Keratinocyte (primary cell): ENCODE measurements around the gene PRR11. TPM values are rescaled to one million over a fixed set of nuclear protein-coding genes. Genes with fewer than 3 reads are reported as not detected.

Experiments used
- DNase-seq: peaks from one replicate; pipeline ENCODE4 v3.0.0-alpha.2; 2011; ENCODE audit warnings: low read depth, missing footprints, low spot score
- FAIRE-seq: peaks from 2 replicates; lab custom pipeline; 2011; peaks lifted over from hg19 to GRCh38; lab: Jason Lieb, UNC
- H2AFZ ChIP-seq: 2 replicates; pipeline ENCODE4 v1.6.0; 2012; ENCODE audit warnings: low read length, control low read depth, inconsistent platforms; ENCODE audit not compliant: control insufficient read depth
- H3K27ac ChIP-seq: 2 replicates; pipeline ENCODE4 v1.5.1; 2011; ENCODE audit warnings: low read length; ENCODE audit not compliant: control insufficient read depth, insufficient read depth
- H3K27me3 ChIP-seq: 3 replicates; pipeline ENCODE4 v1.6.0; 2011; ENCODE audit warnings: low read length; ENCODE audit not compliant: control insufficient read depth, insufficient read depth; ENCODE audit errors: extremely low read depth
- H3K36me3 ChIP-seq, 2 experiments: 2 replicates in 1 of 2; 3 replicates in 1 of 2; pipeline ENCODE4 v1.5.1; 2011; ENCODE audit warnings: low read length in 2 of 2, mild to moderate bottlenecking in 1 of 2; ENCODE audit not compliant: control insufficient read depth in 2 of 2, insufficient read depth in 2 of 2; ENCODE audit errors: extremely low read depth in 1 of 2
- H3K4me1 ChIP-seq: 3 replicates; pipeline ENCODE4 v1.5.1; 2011; ENCODE audit warnings: low read length; ENCODE audit not compliant: control insufficient read depth, insufficient read depth; ENCODE audit errors: extremely low read depth
- H3K4me2 ChIP-seq: 3 replicates; pipeline ENCODE4 v1.6.0; 2011; ENCODE audit warnings: low read depth, low read length; ENCODE audit not compliant: control insufficient read depth, insufficient read depth; ENCODE audit errors: extremely low read depth
- H3K4me3 ChIP-seq, 3 experiments: fragments of 200-600 bp in 1 of 3; sonication (generic) in 1 of 3; 2 replicates in 2 of 3; 3 replicates in 1 of 3; pipeline ENCODE4 v1.5.1; 2011 to 2016; ENCODE audit warnings: low read length in 3 of 3, mild to moderate bottlenecking in 3 of 3, control low read depth in 2 of 3, inconsistent platforms in 1 of 3, low read depth in 1 of 3, mixed read lengths in 1 of 3, mixed run types in 1 of 3, moderate library complexity in 1 of 3; ENCODE audit not compliant: control insufficient read depth in 2 of 3, insufficient read depth in 2 of 3; ENCODE audit errors: extremely low read depth in 1 of 3
- H3K79me2 ChIP-seq: 2 replicates; pipeline ENCODE4 v1.6.0; 2012; ENCODE audit warnings: low read length; ENCODE audit not compliant: control insufficient read depth, insufficient read depth
- H3K9ac ChIP-seq: 3 replicates; pipeline ENCODE4 v1.6.0; 2011; ENCODE audit warnings: low read length; ENCODE audit not compliant: control insufficient read depth, insufficient read depth; ENCODE audit errors: extremely low read depth
- H3K9me1 ChIP-seq: 3 replicates; pipeline ENCODE4 v1.6.0; 2011; ENCODE audit warnings: low read length; ENCODE audit not compliant: control insufficient read depth, insufficient read depth; ENCODE audit errors: extremely low read depth
- H3K9me3 ChIP-seq: 2 replicates; pipeline ENCODE4 v1.5.1; 2012; ENCODE audit warnings: low read depth, low read length; ENCODE audit not compliant: control insufficient read depth
- H4K20me1 ChIP-seq: 3 replicates; pipeline ENCODE4 v1.6.0; 2011; ENCODE audit warnings: low read length; ENCODE audit not compliant: control insufficient read depth, insufficient read depth; ENCODE audit errors: extremely low read depth
- EZH2 ChIP-seq: IDR thresholded peaks from one replicate; pipeline ENCODE4 v1.6.1; 2012; ENCODE audit warnings: inconsistent platforms, mild to moderate bottlenecking, low read length, moderate library complexity
- dilution Hi-C: fragments of 300-500 bp; cut with MboI; formaldehyde crosslinking; loops from one replicate; pipeline ENCODE4 v1.7.0; 2020; ENCODE audit warnings: low sequenced_read_pairs; ENCODE audit not compliant: extremely low pct_ligation_motif_present
- polyA plus RNA-seq, 5 experiments: library from polyadenylated mRNA; depleted of rRNA in 3 of 5; stranded (reverse) in 3 of 5; stranded (forward) in 1 of 5; unstranded in 1 of 5; fragments of >200 nt; gene quantifications; 1 replicate in 1 of 5; 2 replicates in 3 of 5; 3 replicates in 1 of 5; pipeline versions ENCODE4 v1.2.1 to v1.2.3, GENCODE V29; 2011 to 2012; ENCODE audit warnings: missing spikeins in 2 of 5, low read depth in 1 of 5, low replicate concordance in 1 of 5
- TF ChIP-seq, protein P1 (sequence below), 3 experiments: IDR thresholded peaks in 1 of 3; conservative IDR thresholded peaks in 1 of 3; optimal IDR thresholded peaks in 1 of 3; 2 replicates in 2 of 3; 3 replicates in 1 of 3; pipeline versions ENCODE3 to v1.5.1; 2011; ENCODE audit warnings: low read length in 3 of 3, mild to moderate bottlenecking in 3 of 3, moderate library complexity in 2 of 3, control low read depth in 1 of 3, inconsistent platforms in 1 of 3; ENCODE audit not compliant: insufficient read depth in 2 of 3; ENCODE audit errors: extremely low read depth in 1 of 3

The PRR11 gene
- polyA plus RNA-seq, 1 donor (not counting 4 experiments of a cell fraction or from before 2014, with no cell fraction given) = 40.1 TPM

DNA sequence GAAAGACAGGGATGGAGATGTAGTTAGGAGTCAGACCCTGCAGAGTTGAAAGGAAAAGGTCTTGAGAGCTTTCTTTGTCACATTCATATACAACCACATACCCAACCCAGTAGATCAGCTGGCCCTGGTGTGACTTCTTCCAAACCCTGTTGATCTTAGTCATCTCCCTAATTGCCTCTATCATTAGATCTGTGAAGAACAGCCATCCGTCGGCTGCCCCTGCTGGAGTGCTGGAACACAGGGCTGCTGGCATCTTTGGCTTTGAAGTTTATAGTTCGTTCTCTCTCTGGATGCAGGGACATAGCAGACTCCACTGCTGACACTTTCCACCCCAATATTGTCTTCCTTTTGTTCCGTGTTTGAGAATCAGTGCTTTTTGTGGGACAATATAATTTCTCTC, 43.9 kb downstream of the PRR11 start:
- Histone ChIP-seq H3K27me3 (no peaks in the 10 kb centered on the region), H3K27ac (no peak overlapping the region), H3K79me2 (no peaks in the 10 kb centered on the region), H2AFZ (no peak overlapping the region), H3K9ac (no peak overlapping the region), H3K9me3 (no peaks in the 10 kb centered on the region), H3K36me3 (peaks cover 2 to 13% of the 10 kb centered on the region in 2 experiments), H4K20me1 (no peaks in the 10 kb centered on the region), H3K4me1 (no peaks in the 10 kb centered on the region), H3K9me1 (no peaks in the 10 kb centered on the region), H3K4me2 (no peak overlapping the region), H3K4me3 (no peak overlapping the region)
- no peak for DNase-seq
- dilution Hi-C loops = no loop called here
- no peak for FAIRE-seq
- TF ChIP-seq EZH2 = no peak
- TF ChIP-seq, protein P1, sequence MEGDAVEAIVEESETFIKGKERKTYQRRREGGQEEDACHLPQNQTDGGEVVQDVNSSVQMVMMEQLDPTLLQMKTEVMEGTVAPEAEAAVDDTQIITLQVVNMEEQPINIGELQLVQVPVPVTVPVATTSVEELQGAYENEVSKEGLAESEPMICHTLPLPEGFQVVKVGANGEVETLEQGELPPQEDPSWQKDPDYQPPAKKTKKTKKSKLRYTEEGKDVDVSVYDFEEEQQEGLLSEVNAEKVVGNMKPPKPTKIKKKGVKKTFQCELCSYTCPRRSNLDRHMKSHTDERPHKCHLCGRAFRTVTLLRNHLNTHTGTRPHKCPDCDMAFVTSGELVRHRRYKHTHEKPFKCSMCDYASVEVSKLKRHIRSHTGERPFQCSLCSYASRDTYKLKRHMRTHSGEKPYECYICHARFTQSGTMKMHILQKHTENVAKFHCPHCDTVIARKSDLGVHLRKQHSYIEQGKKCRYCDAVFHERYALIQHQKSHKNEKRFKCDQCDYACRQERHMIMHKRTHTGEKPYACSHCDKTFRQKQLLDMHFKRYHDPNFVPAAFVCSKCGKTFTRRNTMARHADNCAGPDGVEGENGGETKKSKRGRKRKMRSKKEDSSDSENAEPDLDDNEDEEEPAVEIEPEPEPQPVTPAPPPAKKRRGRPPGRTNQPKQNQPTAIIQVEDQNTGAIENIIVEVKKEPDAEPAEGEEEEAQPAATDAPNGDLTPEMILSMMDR (optimal IDR thresholded peaks at IDR 0.05 in 1 of 3, IDR thresholded peaks at IDR 0.05 in 1 of 3, conservative IDR thresholded peaks at IDR 0.05 in 1 of 3; ENCODE audit: extremely low read depth in 1 of 3, insufficient read depth in 2 of 3, low read length in 3 of 3) = no peak

DNA sequence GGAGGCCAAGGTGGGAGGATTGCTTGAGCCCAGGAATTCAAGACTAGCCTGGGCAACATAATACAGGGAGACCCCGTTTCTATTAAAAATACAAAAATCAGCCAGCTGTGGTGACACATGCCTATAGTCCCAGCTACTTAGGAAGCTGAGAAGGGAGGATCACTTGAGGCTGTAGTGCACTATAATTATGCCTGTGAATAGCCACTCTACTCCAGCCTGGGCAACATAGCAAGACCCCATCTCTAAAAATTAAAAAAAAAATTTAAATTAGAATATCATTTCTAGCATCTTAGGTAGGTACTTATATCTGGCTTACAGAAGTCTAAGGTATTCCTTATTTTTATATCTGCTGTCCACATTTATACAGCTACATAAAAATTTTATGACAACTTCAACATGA, 46.8 kb downstream of the PRR11 start:
- dilution Hi-C loops = no loop called here
- Histone ChIP-seq H3K4me1 (no peaks in the 10 kb centered on the region), H3K36me3 (peaks cover 0 to 10% of the 10 kb centered on the region in 2 experiments), H3K9ac (no peak overlapping the region), H2AFZ (no peak overlapping the region), H3K4me3 (no peak overlapping the region), H3K9me1 (no peaks in the 10 kb centered on the region), H4K20me1 (no peaks in the 10 kb centered on the region), H3K4me2 (no peak overlapping the region), H3K27ac (no peak overlapping the region), H3K9me3 (no peaks in the 10 kb centered on the region), H3K27me3 (no peaks in the 10 kb centered on the region), H3K79me2 (no peaks in the 10 kb centered on the region)
- no peak for FAIRE-seq
- no peak for DNase-seq
- TF ChIP-seq EZH2 = no peak
- TF ChIP-seq, protein P1 (optimal IDR thresholded peaks at IDR 0.05 in 1 of 3, IDR thresholded peaks at IDR 0.05 in 1 of 3, conservative IDR thresholded peaks at IDR 0.05 in 1 of 3; ENCODE audit: extremely low read depth in 1 of 3, insufficient read depth in 2 of 3, low read length in 3 of 3) = no peak
